ENCODE data around the gene NKRF.

DNA sequence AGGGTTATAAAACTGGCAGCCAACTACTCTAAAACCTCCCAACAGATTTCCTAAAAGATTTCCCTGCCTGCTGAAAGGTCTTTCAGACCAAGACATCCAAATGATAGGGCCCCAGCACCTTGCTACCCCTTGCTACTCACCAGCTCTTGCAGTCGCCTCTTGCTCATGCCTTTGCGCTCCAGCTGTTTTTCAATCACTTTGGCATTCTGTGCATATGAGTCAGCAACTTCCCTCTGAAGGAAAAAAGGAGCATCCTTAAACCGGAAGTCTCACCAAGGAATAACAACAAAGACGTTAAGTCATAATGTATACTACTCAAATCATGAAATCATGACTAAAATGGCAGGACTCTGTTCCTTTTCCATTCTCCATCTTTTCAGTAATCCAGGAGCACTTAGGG lies 65.0 kb downstream of the NKRF start:
- TF ChIP-seq, protein P1, sequence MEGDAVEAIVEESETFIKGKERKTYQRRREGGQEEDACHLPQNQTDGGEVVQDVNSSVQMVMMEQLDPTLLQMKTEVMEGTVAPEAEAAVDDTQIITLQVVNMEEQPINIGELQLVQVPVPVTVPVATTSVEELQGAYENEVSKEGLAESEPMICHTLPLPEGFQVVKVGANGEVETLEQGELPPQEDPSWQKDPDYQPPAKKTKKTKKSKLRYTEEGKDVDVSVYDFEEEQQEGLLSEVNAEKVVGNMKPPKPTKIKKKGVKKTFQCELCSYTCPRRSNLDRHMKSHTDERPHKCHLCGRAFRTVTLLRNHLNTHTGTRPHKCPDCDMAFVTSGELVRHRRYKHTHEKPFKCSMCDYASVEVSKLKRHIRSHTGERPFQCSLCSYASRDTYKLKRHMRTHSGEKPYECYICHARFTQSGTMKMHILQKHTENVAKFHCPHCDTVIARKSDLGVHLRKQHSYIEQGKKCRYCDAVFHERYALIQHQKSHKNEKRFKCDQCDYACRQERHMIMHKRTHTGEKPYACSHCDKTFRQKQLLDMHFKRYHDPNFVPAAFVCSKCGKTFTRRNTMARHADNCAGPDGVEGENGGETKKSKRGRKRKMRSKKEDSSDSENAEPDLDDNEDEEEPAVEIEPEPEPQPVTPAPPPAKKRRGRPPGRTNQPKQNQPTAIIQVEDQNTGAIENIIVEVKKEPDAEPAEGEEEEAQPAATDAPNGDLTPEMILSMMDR (IDR thresholded peaks at IDR 0.05): no peak
- no peak for TF ChIP-seq EP300 (IDR thresholded peaks at IDR 0.05)
- no peak for TF ChIP-seq POLR2A (IDR thresholded peaks at IDR 0.05)
- no peak for TF ChIP-seq POLR2AphosphoS5 (IDR thresholded peaks at IDR 0.05)
